Measurements from ENCODE around the gene SGMS1. TPM values are rescaled to one million over a fixed set of nuclear protein-coding genes. Genes with fewer than 3 reads are reported as not detected.
A peak's percentile ranks its signal among the peaks of the same experiment; 100 is the strongest.

Gene SGMS1
- total and polyA plus RNA-seq, 2 experiments from 2014 or later, result 15.0 to 34.7 TPM

DNA sequence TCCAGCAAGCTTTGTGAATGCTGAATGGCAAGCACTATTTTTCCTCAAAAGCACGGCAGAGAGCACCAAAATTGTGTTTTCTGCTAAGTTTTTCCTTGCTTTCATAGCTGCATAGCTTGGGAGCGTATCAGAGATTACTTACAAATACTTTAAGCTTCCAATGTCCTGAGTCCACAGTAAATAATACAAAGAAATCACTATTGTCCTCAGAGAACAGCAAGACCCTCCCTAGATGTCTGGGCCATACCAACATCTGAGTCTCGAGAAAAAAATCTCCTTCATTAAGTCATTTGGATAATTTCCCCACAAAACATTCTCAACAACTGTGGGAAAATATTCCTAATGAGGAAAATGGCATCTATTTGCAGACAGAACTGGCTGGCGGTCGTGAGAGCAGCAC lies 41.7 kb downstream of the SGMS1 start:
- H3F3A ChIP-seq (replicated peaks; ENCODE audit: low read depth), result no peaks in the 10 kb centered on the region
- peaks cover 40% of the 10 kb centered on the region for H3K79me2 ChIP-seq (replicated peaks; ENCODE audit: insufficient read depth)
- Mint-ChIP-seq H3K4me1 (peaks cover 43% of the 10 kb centered on the region), H3K36me3 (ENCODE audit: low read depth) (peaks cover 28% of the 10 kb centered on the region; the same call in 2 of the 3 replicates), H3K9me3 (no peaks in the 10 kb centered on the region), H3K4me3 (no peak overlapping the region), H3K27me3 (ENCODE audit: insufficient read depth, low read depth, poor library complexity) (no peaks in the 10 kb centered on the region), H3K27ac (0 out of 2 replicates have a peak overlapping the region, but pooled peaks have one; percentile 15)
- H3K4me2 ChIP-seq, result no peak overlapping the region
- H3K36me3 ChIP-seq (ENCODE audit: insufficient read depth), result no peaks in the 10 kb centered on the region
- DNase-seq (ENCODE audit: low spot score) (no peak), ATAC-seq (no peak)
- 0 out of 2 replicates have a peak, but pooled peaks cover 3% of the 10 kb centered on the region for H4K20me1 ChIP-seq (replicated peaks; ENCODE audit: insufficient read depth)
- H3K9me2 ChIP-seq (ENCODE audit: insufficient read depth), result no peaks in the 10 kb centered on the region
- no peak overlapping the region for H3K4me3 ChIP-seq
- peak overlapping the region; percentile 11; the same call in 1 of the 2 replicates for H3K27ac ChIP-seq (ENCODE audit: low read depth)
- H3K4me1 ChIP-seq (ENCODE audit: insufficient read depth), result peaks cover 49% of the 10 kb centered on the region
- H3K27me3 ChIP-seq (ENCODE audit: insufficient read depth), result no peaks in the 10 kb centered on the region
- H2AFZ ChIP-seq, result no peak overlapping the region
- TF ChIP-seq CTCF (conservative IDR thresholded peaks at IDR 0.05; ENCODE audit: low read depth in 2 of 2), result no peak
- no peak for TF ChIP-seq STAT1 (IDR thresholded peaks at IDR 0.05; ENCODE audit: unreplicated experiment)
- no peak for TF ChIP-seq EZH2phosphoT487 (IDR thresholded peaks at IDR 0.05; ENCODE audit: unreplicated experiment)
- TF ChIP-seq POLR2AphosphoS5 (IDR thresholded peaks at IDR 0.05; ENCODE audit: low read depth), result no peak
- TF ChIP-seq ETS1 (IDR thresholded peaks at IDR 0.05), result no peak
- TF ChIP-seq, protein P1, sequence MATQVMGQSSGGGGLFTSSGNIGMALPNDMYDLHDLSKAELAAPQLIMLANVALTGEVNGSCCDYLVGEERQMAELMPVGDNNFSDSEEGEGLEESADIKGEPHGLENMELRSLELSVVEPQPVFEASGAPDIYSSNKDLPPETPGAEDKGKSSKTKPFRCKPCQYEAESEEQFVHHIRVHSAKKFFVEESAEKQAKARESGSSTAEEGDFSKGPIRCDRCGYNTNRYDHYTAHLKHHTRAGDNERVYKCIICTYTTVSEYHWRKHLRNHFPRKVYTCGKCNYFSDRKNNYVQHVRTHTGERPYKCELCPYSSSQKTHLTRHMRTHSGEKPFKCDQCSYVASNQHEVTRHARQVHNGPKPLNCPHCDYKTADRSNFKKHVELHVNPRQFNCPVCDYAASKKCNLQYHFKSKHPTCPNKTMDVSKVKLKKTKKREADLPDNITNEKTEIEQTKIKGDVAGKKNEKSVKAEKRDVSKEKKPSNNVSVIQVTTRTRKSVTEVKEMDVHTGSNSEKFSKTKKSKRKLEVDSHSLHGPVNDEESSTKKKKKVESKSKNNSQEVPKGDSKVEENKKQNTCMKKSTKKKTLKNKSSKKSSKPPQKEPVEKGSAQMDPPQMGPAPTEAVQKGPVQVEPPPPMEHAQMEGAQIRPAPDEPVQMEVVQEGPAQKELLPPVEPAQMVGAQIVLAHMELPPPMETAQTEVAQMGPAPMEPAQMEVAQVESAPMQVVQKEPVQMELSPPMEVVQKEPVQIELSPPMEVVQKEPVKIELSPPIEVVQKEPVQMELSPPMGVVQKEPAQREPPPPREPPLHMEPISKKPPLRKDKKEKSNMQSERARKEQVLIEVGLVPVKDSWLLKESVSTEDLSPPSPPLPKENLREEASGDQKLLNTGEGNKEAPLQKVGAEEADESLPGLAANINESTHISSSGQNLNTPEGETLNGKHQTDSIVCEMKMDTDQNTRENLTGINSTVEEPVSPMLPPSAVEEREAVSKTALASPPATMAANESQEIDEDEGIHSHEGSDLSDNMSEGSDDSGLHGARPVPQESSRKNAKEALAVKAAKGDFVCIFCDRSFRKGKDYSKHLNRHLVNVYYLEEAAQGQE (IDR thresholded peaks at IDR 0.05; ENCODE audit: unreplicated experiment), result no peak
- TF ChIP-seq ZNF114 (CRISPR knock-in tag; IDR thresholded peaks at IDR 0.05), result no peak
- TF ChIP-seq, protein P2, sequence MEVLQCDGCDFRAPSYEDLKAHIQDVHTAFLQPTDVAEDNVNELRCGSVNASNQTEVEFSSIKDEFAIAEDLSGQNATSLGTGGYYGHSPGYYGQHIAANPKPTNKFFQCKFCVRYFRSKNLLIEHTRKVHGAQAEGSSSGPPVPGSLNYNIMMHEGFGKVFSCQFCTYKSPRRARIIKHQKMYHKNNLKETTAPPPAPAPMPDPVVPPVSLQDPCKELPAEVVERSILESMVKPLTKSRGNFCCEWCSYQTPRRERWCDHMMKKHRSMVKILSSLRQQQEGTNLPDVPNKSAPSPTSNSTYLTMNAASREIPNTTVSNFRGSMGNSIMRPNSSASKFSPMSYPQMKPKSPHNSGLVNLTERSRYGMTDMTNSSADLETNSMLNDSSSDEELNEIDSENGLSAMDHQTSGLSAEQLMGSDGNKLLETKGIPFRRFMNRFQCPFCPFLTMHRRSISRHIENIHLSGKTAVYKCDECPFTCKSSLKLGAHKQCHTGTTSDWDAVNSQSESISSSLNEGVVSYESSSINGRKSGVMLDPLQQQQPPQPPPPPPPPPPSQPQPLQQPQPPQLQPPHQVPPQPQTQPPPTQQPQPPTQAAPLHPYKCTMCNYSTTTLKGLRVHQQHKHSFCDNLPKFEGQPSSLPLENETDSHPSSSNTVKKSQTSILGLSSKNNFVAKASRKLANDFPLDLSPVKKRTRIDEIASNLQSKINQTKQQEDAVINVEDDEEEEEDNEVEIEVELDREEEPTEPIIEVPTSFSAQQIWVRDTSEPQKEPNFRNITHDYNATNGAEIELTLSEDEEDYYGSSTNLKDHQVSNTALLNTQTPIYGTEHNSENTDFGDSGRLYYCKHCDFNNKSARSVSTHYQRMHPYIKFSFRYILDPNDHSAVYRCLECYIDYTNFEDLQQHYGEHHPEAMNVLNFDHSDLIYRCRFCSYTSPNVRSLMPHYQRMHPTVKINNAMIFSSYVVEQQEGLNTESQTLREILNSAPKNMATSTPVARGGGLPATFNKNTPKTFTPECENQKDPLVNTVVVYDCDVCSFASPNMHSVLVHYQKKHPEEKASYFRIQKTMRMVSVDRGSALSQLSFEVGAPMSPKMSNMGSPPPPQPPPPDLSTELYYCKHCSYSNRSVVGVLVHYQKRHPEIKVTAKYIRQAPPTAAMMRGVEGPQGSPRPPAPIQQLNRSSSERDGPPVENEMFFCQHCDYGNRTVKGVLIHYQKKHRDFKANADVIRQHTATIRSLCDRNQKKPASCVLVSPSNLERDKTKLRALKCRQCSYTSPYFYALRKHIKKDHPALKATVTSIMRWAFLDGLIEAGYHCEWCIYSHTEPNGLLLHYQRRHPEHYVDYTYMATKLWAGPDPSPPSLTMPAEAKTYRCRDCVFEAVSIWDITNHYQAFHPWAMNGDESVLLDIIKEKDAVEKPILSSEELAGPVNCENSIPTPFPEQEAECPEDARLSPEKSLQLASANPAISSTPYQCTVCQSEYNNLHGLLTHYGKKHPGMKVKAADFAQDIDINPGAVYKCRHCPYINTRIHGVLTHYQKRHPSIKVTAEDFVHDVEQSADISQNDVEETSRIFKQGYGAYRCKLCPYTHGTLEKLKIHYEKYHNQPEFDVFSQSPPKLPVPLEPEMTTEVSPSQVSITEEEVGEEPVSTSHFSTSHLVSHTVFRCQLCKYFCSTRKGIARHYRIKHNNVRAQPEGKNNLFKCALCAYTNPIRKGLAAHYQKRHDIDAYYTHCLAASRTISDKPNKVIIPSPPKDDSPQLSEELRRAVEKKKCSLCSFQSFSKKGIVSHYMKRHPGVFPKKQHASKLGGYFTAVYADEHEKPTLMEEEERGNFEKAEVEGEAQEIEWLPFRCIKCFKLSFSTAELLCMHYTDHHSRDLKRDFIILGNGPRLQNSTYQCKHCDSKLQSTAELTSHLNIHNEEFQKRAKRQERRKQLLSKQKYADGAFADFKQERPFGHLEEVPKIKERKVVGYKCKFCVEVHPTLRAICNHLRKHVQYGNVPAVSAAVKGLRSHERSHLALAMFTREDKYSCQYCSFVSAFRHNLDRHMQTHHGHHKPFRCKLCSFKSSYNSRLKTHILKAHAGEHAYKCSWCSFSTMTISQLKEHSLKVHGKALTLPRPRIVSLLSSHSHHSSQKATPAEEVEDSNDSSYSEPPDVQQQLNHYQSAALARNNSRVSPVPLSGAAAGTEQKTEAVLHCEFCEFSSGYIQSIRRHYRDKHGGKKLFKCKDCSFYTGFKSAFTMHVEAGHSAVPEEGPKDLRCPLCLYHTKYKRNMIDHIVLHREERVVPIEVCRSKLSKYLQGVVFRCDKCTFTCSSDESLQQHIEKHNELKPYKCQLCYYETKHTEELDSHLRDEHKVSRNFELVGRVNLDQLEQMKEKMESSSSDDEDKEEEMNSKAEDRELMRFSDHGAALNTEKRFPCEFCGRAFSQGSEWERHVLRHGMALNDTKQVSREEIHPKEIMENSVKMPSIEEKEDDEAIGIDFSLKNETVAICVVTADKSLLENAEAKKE (CRISPR knock-in tag; IDR thresholded peaks at IDR 0.05), result no peak
- TF ChIP-seq CREB1 (CRISPR knock-in tag; IDR thresholded peaks at IDR 0.05; ENCODE audit: low read depth), result no peak
- TF ChIP-seq EZH2 (IDR thresholded peaks at IDR 0.05; ENCODE audit: low read depth, unreplicated experiment), result no peak
- TF ChIP-seq NANOG (IDR thresholded peaks at IDR 0.05; ENCODE audit: borderline replicate concordance), result no peak
- TF ChIP-seq ZNF331 (CRISPR knock-in tag; IDR thresholded peaks at IDR 0.05; ENCODE audit: low read depth), result no peak
- TF ChIP-seq JUNB (IDR thresholded peaks at IDR 0.05; ENCODE audit: unreplicated experiment), result no peak
